NCI-H146 treated with DMSO at 0.1 percent for 48 hours (cell line): ENCODE data around the gene RAPGEF2.
A peak's percentile ranks its signal among the peaks of the same experiment; 100 is the strongest.
"Not testable (repeated sequence)": the region's sequence is repeated elsewhere in the genome, so short reads cannot be mapped to it uniquely, and the experiment has no call there.

ENCODE experiments used
- DNase-seq: peaks from one replicate; lab custom pipeline; 2025; ENCODE audit not compliant: unreplicated experiment; lab: John Stamatoyannopoulos, UW

The RAPGEF2 gene

DNA sequence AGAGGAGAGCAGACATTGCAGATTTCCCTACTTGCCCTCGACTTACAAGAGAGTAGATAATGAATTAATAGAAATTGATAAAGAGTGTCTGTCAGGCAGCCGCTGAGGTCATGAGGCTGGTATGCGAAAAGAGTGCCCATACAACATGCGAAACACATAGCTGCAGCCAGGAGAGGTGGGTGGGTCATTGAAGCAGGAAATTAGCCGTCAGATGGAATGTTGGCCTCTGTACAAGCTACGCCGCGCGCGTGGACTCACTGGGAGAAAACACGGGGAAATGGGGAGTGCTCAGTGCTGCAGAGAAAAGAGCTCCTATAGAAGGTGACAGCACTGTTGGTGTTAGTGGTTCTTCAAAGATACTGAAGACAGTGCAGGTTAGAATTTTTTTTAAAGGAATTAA is 125.1 kb downstream of the RAPGEF2 start:
- DNase-seq = no peak

- no peak for DNase-seq
These were observed 126.3 kb downstream of the RAPGEF2 start for GRCh38 chr4:159229164-159229563.

- no peak for DNase-seq
These were observed 129.7 kb downstream of the RAPGEF2 start for GRCh38 chr4:159232465-159233106.

- no peak for DNase-seq
These were observed 133.0 kb downstream of the RAPGEF2 start for GRCh38 chr4:159235779-159236368.

- no peak for DNase-seq
These were observed 135.1 kb downstream of the RAPGEF2 start for GRCh38 chr4:159237975-159238374.

DNA sequence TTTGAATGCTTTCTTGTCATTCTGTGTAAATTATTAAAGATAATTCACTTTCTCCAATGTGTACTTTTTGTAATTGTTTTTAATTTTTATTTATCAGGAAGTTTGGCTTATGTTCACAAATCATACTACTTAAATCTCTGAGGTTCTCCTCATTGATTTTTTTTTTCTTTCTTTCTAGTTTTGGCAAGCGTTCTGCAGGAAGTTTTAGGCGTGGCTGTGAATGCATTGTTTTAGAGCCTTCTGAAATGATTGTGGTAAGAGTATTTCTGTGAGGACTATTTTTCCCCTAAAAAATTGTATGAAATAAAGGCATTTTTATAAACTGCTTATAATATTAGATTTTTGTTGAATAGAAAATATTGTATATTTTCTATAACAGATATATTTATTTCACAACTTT is 135.8 kb downstream of the RAPGEF2 start:
- no peak for DNase-seq

- no peak for DNase-seq
These were observed 136.8 kb downstream of the RAPGEF2 start for GRCh38 chr4:159239629-159240028.

GRCh38 chr4:159240046-159240445 is 137.2 kb downstream of the RAPGEF2 start:
- DNase-seq = no peak

- no peak for DNase-seq
These were observed 137.8 kb downstream of the RAPGEF2 start for GRCh38 chr4:159240687-159241086.

GRCh38 chr4:159242427-159242826 is 139.5 kb downstream of the RAPGEF2 start:
- no peak for DNase-seq

- peak; percentile 39 for DNase-seq
These were observed 145.7 kb downstream of the RAPGEF2 start for GRCh38 chr4:159248384-159249178.

GRCh38 chr4:159250751-159251325 is 148.0 kb downstream of the RAPGEF2 start:
- no peak for DNase-seq

GRCh38 chr4:159251580-159251979 is 148.7 kb downstream of the RAPGEF2 start:
- DNase-seq = not testable (repeated sequence)

DNA sequence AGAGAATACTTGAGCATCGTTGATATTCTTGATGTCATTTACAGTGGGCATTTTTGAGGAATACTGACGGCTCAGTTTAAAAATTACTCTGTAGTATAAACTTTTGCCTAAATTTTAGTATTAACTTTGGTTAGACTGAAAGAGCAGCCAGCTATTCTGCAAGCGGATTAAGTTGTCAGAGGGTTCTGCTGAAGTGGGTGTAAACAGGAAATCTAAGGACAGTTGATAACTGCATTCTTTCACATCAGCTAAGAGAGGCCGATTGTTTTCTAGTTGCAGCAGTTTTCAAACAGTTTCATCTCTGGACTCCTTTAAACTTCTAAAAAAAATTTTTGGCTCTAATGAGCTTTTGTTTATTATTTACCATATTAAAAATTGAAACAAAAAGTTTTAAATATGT is 149.6 kb downstream of the RAPGEF2 start:
- DNase-seq = no peak

GRCh38 chr4:159256037-159256436 is 153.2 kb downstream of the RAPGEF2 start:
- no peak for DNase-seq

- DNase-seq = no peak
These were observed 156.1 kb downstream of the RAPGEF2 start for GRCh38 chr4:159258889-159259560.

- no peak for DNase-seq
These were observed 161.2 kb downstream of the RAPGEF2 start for GRCh38 chr4:159264057-159264456.

GRCh38 chr4:159266981-159267868 is 164.3 kb downstream of the RAPGEF2 start:
- no peak for DNase-seq

GRCh38 chr4:159267869-159268285 is 165.0 kb downstream of the RAPGEF2 start:
- no peak for DNase-seq

DNA sequence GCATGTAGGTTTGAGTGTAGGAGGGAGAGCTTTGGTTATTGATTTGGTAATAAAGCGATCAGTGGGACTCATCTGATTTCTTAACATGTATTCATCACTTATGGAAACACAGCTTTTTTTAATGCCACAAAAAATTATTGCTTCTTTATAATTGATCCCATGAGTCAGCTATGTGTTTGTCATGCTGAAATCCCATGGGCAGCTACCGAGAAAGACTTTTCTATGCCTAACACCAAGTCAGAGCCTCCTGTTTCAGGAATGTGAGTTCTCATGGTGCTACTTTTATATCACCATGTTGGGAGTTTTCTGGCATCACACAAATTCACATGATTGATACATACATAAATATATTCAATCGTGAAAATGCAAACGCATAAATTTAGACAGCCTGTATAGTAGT is 165.7 kb downstream of the RAPGEF2 start:
- DNase-seq = no peak
